GM23338 (cell line): ENCODE measurements around the gene MICAL2. TPM values are rescaled to one million over a fixed set of nuclear protein-coding genes. Genes with fewer than 3 reads are reported as not detected.

ENCODE experiments used
- ATAC-seq: fragments of 200-7000 bp; cut with Tn5 transposase; 3 replicates; pipeline ENCODE4 v1.9.1; 2020
- DNase-seq: peaks from one replicate; pipeline ENCODE4 v3.0.0-alpha.2; 2015; ENCODE audit warnings: low spot score
- H2AFZ ChIP-seq: fragments of 200-600 bp; sonication (generic); 2 replicates; pipeline ENCODE4 v1.8.0; 2016; ENCODE audit warnings: antibody characterized with exemption, mild to moderate bottlenecking, moderate library complexity
- H3F3A ChIP-seq: fragments of 200-600 bp; sonication (generic); replicated peaks from 2 replicates; pipeline ENCODE4 v1.8.0; 2017; ENCODE audit warnings: antibody characterized with exemption, mixed run types, low read depth
- H3K27ac ChIP-seq: fragments of 200-600 bp; sonication (generic); 2 replicates; pipeline ENCODE4 v1.6.1; 2016; ENCODE audit warnings: low read depth
- H3K27me3 ChIP-seq: fragments of 200-600 bp; sonication (generic); 2 replicates; pipeline ENCODE4 v1.8.0; 2016; ENCODE audit warnings: mild to moderate bottlenecking, mixed run types, moderate library complexity; ENCODE audit not compliant: insufficient read depth
- H3K36me3 ChIP-seq: fragments of 200-600 bp; sonication (generic); 2 replicates; pipeline ENCODE4 v1.8.0; 2016; ENCODE audit warnings: mild to moderate bottlenecking; ENCODE audit not compliant: insufficient read depth
- H3K4me1 ChIP-seq: fragments of 200-600 bp; sonication (generic); 2 replicates; pipeline ENCODE4 v1.8.0; 2016; ENCODE audit warnings: mild to moderate bottlenecking, moderate library complexity; ENCODE audit not compliant: insufficient read depth
- H3K4me2 ChIP-seq: fragments of 200-600 bp; sonication (generic); 2 replicates; pipeline ENCODE4 v1.7.1; 2017; ENCODE audit warnings: mixed run types
- H3K4me3 ChIP-seq: fragments of 200-600 bp; sonication (generic); 2 replicates; pipeline ENCODE4 v1.6.1; 2016; ENCODE audit warnings: mixed run types
- H3K79me2 ChIP-seq: fragments of 200-600 bp; sonication (generic); replicated peaks from 2 replicates; pipeline ENCODE4 v1.8.0; 2017; ENCODE audit warnings: mild to moderate bottlenecking; ENCODE audit not compliant: insufficient read depth
- H3K9me2 ChIP-seq: fragments of 200-600 bp; sonication (generic); 2 replicates; pipeline ENCODE4 v1.8.0; 2017; ENCODE audit not compliant: insufficient read depth
- H4K20me1 ChIP-seq: fragments of 200-600 bp; sonication (generic); replicated peaks from 2 replicates; pipeline ENCODE4 v1.8.0; 2017; ENCODE audit warnings: mild to moderate bottlenecking; ENCODE audit not compliant: insufficient read depth
- H3K27ac Mint-ChIP-seq: 2 replicates; pipeline ENCODE4 v1.8.0; 2020; ENCODE audit warnings: inconsistent platforms, mild to moderate bottlenecking, moderate library complexity, mixed read lengths
- H3K27me3 Mint-ChIP-seq: 3 replicates; pipeline ENCODE4 v1.8.0; 2022; ENCODE audit warnings: low read depth, mild to moderate bottlenecking, moderate library complexity, mixed read lengths, inconsistent platforms; ENCODE audit not compliant: insufficient read depth, poor library complexity
- H3K36me3 Mint-ChIP-seq: 3 replicates; pipeline ENCODE4 v1.8.0; 2021; ENCODE audit warnings: low read depth, mild to moderate bottlenecking, inconsistent platforms, moderate library complexity, mixed read lengths
- H3K4me1 Mint-ChIP-seq: 3 replicates; pipeline ENCODE4 v1.8.0; 2020; ENCODE audit warnings: mild to moderate bottlenecking, inconsistent platforms, mixed read lengths
- H3K4me3 Mint-ChIP-seq: 3 replicates; pipeline ENCODE4 v1.8.0; 2021; ENCODE audit warnings: moderate library complexity, mild to moderate bottlenecking, inconsistent platforms, mixed read lengths
- H3K9me3 Mint-ChIP-seq: 3 replicates; pipeline ENCODE4 v1.8.0; 2020; ENCODE audit warnings: moderate library complexity, mild to moderate bottlenecking, inconsistent platforms, mixed read lengths
- EZH2 ChIP-seq: fragments of 200-600 bp; sonication (generic); IDR thresholded peaks from one replicate; pipeline ENCODE4 v1.8.0; 2017; ENCODE audit warnings: antibody characterized with exemption, mild to moderate bottlenecking, low read depth; ENCODE audit not compliant: unreplicated experiment
- EZH2phosphoT487 ChIP-seq: fragments of 200-600 bp; sonication (generic); IDR thresholded peaks from one replicate; pipeline ENCODE4 v1.8.1; 2018; ENCODE audit warnings: antibody characterized with exemption; ENCODE audit not compliant: unreplicated experiment
- NANOG ChIP-seq: IDR thresholded peaks from 2 replicates; pipeline ENCODE4 v1.6.1; 2016; ENCODE audit warnings: antibody characterized with exemption, borderline replicate concordance
- POLR2AphosphoS5 ChIP-seq: IDR thresholded peaks from 2 replicates; pipeline ENCODE4 v1.6.1; 2016; ENCODE audit warnings: antibody characterized with exemption, low read depth
- STAT1 ChIP-seq: IDR thresholded peaks from one replicate; pipeline ENCODE4 v1.6.1; 2016; ENCODE audit warnings: antibody characterized with exemption; ENCODE audit not compliant: unreplicated experiment
- ZNF114 ChIP-seq: fragments of 250-450 bp; sonication (Bioruptor Pico); IDR thresholded peaks from 2 replicates; pipeline ENCODE4 v1.5.0; 2020; ENCODE audit warnings: mild to moderate bottlenecking, moderate library complexity
- ZNF331 ChIP-seq: fragments of 250-450 bp; sonication (Bioruptor Pico); IDR thresholded peaks from 2 replicates; pipeline ENCODE4 v1.5.0; 2020; ENCODE audit warnings: low read depth, mild to moderate bottlenecking, moderate library complexity
- polyA plus RNA-seq: library from polyadenylated mRNA; unstranded; fragments of >200 nt; fragmentation: Nextera tagmentation; extraction: Ambion mirVana; gene quantifications from 2 replicates; pipeline ENCODE4 v1.2.1, GENCODE V29; 2016
- total RNA-seq: library from RNA; depleted of rRNA; stranded (reverse); fragments of >200 nt; shearing (Covaris generic); gene quantifications from 2 replicates; pipeline ENCODE4 v1.2.3, GENCODE V29; 2014
- TF ChIP-seq, protein P1 (sequence below): fragments of 250-450 bp; sonication (Bioruptor Pico); IDR thresholded peaks from 2 replicates; pipeline ENCODE4 v1.5.0; 2020; ENCODE audit warnings: mild to moderate bottlenecking, moderate library complexity

Gene MICAL2
- total and polyA plus RNA-seq, 2 experiments from 2014 or later = 0.66 to 1.4 TPM

DNA sequence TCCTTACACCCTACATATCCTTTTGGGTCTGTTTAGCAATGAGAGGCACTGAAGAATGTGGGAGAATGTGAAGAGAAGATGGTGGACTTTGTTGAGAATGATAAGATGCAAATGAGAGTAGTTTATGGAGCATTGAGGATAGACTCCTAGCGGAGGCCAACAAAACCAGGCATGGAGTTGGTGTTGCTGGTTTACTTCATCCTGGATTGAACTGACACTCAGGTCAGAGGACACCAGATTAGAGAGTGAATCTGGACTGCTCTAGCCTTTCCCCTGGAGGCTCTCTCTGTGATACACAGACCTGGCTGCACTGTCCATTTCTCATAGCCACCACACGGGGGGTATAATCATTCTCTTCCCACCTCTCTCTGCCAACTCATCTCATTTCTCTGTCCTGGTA, 98.7 kb downstream of the MICAL2 start:
- H3K27ac Mint-ChIP-seq = no peak overlapping the region
- Histone ChIP-seq H3K36me3 (no peaks in the 10 kb centered on the region), H3K27me3 (no peaks in the 10 kb centered on the region), H3K4me1 (no peaks in the 10 kb centered on the region), H3K4me2 (no peak overlapping the region), H3K4me3 (no peak overlapping the region), H2AFZ (no peak overlapping the region), H3F3A (no peaks in the 10 kb centered on the region), H3K79me2 (no peaks in the 10 kb centered on the region), H3K27ac (no peak overlapping the region), H3K9me2 (no peaks in the 10 kb centered on the region), H4K20me1 (no peaks in the 10 kb centered on the region)
- H3K9me3 Mint-ChIP-seq = no peaks in the 10 kb centered on the region
- no peak for TF ChIP-seq NANOG
- TF ChIP-seq, protein P1, sequence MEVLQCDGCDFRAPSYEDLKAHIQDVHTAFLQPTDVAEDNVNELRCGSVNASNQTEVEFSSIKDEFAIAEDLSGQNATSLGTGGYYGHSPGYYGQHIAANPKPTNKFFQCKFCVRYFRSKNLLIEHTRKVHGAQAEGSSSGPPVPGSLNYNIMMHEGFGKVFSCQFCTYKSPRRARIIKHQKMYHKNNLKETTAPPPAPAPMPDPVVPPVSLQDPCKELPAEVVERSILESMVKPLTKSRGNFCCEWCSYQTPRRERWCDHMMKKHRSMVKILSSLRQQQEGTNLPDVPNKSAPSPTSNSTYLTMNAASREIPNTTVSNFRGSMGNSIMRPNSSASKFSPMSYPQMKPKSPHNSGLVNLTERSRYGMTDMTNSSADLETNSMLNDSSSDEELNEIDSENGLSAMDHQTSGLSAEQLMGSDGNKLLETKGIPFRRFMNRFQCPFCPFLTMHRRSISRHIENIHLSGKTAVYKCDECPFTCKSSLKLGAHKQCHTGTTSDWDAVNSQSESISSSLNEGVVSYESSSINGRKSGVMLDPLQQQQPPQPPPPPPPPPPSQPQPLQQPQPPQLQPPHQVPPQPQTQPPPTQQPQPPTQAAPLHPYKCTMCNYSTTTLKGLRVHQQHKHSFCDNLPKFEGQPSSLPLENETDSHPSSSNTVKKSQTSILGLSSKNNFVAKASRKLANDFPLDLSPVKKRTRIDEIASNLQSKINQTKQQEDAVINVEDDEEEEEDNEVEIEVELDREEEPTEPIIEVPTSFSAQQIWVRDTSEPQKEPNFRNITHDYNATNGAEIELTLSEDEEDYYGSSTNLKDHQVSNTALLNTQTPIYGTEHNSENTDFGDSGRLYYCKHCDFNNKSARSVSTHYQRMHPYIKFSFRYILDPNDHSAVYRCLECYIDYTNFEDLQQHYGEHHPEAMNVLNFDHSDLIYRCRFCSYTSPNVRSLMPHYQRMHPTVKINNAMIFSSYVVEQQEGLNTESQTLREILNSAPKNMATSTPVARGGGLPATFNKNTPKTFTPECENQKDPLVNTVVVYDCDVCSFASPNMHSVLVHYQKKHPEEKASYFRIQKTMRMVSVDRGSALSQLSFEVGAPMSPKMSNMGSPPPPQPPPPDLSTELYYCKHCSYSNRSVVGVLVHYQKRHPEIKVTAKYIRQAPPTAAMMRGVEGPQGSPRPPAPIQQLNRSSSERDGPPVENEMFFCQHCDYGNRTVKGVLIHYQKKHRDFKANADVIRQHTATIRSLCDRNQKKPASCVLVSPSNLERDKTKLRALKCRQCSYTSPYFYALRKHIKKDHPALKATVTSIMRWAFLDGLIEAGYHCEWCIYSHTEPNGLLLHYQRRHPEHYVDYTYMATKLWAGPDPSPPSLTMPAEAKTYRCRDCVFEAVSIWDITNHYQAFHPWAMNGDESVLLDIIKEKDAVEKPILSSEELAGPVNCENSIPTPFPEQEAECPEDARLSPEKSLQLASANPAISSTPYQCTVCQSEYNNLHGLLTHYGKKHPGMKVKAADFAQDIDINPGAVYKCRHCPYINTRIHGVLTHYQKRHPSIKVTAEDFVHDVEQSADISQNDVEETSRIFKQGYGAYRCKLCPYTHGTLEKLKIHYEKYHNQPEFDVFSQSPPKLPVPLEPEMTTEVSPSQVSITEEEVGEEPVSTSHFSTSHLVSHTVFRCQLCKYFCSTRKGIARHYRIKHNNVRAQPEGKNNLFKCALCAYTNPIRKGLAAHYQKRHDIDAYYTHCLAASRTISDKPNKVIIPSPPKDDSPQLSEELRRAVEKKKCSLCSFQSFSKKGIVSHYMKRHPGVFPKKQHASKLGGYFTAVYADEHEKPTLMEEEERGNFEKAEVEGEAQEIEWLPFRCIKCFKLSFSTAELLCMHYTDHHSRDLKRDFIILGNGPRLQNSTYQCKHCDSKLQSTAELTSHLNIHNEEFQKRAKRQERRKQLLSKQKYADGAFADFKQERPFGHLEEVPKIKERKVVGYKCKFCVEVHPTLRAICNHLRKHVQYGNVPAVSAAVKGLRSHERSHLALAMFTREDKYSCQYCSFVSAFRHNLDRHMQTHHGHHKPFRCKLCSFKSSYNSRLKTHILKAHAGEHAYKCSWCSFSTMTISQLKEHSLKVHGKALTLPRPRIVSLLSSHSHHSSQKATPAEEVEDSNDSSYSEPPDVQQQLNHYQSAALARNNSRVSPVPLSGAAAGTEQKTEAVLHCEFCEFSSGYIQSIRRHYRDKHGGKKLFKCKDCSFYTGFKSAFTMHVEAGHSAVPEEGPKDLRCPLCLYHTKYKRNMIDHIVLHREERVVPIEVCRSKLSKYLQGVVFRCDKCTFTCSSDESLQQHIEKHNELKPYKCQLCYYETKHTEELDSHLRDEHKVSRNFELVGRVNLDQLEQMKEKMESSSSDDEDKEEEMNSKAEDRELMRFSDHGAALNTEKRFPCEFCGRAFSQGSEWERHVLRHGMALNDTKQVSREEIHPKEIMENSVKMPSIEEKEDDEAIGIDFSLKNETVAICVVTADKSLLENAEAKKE (CRISPR knock-in tag) = no peak
- no peak for TF ChIP-seq STAT1
- no peak for TF ChIP-seq ZNF114 (CRISPR knock-in tag)
- TF ChIP-seq EZH2phosphoT487 = no peak
- no peak for TF ChIP-seq EZH2
- TF ChIP-seq ZNF331 (CRISPR knock-in tag) = no peak
- no peak for TF ChIP-seq POLR2AphosphoS5
- peaks cover 2% of the 10 kb centered on the region for H3K27me3 Mint-ChIP-seq
- no peak overlapping the region for H3K4me3 Mint-ChIP-seq
- no peaks in the 10 kb centered on the region for H3K36me3 Mint-ChIP-seq
- DNase-seq (no peak), ATAC-seq (no peak)
- no peaks in the 10 kb centered on the region for H3K4me1 Mint-ChIP-seq
